HG02798 (cell line): ENCODE data around the gene CRYBA2.
A peak's percentile ranks its signal among the peaks of the same experiment; 100 is the strongest.

ENCODE experiments used
- ATAC-seq: cut with Tn5 transposase; IDR thresholded peaks from one replicate; pipeline ENCODE4 v1.9.1; 2021; ENCODE audit warnings: mild to moderate bottlenecking; ENCODE audit not compliant: unreplicated experiment, poor library complexity

CRYBA2 gene

DNA sequence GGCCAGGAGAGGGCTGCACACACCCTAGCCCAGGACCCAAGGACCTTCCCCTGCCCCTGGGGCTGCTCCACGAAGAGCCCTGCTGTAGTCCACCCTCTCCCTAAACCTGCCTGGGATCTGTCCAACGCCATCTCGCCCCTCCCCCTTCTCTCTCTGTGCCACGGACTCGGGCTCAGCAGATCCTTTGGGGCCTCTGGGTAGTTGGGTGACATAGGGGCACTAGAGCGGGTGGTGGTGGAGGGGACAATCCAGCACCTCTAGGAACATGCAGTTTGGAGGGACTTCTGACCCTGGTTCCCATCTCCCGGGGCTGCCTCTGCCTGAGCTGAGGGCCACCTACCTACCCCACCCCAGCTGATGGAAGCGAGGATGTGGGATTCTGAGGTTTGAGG lies 7.3 kb upstream of the CRYBA2 start:
- no peak for ATAC-seq

DNA sequence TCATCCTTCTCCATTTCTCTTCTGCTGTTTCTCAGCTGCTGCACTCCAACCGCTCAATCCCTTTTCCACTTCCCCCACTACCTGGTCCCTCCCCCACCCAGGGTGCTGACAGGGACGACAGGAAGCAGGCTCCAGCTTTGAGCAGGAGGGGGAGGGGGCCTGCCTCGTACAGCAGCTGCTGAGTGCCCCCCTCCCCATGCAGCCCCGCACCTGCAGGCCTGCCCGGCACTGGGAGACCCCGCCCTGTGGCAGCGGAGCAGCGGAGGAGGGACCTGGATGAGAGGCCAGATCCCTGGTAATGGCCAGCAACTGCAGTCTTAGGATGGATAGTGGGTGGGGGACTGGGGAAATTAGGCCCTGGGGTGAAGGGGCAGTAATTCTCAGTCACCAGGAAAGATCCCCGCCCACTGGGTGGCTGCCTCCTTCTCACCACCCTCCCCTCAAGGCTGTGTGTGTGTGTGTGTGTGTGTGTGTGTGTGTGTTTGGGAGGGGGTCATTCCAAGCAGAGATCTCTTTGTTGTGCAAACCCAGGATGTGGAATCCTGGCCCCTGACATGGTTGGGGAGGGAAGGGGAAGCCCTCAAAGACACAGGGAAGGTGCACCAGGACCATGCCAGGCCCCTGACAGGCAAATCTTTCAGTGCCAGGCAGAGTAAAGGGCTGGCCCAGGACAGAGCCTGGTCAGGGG lies 6.8 kb upstream of the CRYBA2 start:
- no peak for ATAC-seq

DNA sequence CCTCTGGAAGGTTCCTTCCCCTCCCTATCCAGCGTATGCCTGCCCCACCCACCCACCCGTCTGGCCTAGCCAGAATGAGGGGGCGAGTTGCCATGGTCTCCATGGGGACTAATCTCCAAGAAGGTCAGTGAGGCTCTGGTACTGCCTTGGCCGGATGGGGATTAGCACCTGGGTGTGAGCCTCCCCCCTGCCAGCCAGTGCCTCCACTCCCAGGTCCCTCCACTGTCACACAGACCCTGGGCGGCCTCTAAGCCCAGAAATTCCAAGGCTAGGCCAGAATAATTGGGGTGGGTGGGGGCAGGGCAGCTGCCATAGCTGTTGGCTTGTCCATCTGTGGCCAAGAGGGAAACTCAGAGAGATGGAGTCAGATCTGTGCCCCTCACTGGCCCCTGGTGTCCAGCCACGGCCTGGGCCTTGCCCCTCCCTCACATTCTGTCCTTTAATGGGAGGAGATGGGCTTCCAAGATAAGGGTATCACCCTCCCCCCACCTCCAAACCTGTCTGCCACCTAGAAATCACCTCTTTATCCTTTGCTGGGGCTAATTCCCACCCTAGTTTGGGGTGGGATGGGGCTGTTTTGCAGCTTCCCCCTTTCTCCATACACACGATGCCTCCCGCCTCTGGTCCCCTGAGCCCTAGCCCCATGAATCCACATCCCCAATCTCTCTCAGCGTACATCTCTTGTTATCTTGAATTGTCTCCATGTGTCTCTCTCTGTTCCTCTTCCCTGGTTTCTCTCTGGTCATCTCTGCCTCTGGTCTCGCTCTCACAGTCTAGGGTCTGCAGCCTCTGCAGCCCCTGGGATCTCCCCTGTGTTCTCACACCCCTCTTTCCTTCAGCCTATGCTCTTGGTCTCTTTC lies 6.0 kb upstream of the CRYBA2 start:
- no peak for ATAC-seq

DNA sequence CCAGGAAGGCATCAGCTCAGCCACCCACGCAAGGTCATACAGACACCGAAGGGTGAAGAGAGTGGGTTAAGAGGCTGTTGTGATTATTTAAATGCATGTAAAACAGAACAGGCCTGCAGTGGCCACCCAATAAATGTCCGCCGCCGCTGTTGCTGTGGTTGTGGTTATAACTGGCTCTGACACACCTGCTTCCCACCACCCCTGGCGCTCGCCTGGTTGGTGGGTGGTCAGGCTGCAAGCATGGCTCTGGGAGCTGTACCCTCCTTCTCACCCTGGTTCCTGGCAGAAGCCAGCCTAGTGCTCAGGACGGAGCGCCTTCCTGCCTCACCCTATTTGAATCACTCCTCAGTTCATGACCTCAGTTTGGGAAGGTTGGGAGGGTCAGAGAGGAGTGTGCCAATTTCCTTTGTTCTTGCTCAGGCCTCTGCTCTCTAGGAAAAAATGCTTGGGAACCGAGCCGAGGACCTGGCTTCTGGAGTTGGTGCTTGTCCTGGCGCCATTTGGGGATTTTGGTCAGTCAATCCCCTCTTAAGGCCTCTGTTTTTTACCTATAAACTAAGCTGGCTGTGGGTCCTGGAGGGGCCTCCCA lies 5.3 kb upstream of the CRYBA2 start:
- ATAC-seq: no peak

DNA sequence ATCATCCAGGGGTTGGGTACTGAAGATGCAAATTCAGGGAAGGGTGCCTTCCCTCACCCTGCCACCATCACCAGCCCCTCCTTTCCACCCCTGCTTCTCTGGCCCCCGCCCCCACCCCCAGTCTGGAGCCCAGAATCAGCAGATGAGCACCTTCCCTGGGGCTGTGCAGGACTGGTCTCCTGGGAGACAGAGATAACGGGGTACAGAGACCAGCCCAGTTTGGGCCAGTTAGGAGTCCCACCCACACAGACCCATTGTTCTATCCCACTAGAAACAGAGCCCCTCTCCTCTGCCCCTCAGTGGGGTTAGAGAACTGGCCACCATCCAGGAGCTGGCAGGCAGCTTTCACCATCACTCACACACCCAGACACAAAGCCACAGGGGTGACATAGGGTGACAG lies 4.5 kb upstream of the CRYBA2 start:
- no peak for ATAC-seq

DNA sequence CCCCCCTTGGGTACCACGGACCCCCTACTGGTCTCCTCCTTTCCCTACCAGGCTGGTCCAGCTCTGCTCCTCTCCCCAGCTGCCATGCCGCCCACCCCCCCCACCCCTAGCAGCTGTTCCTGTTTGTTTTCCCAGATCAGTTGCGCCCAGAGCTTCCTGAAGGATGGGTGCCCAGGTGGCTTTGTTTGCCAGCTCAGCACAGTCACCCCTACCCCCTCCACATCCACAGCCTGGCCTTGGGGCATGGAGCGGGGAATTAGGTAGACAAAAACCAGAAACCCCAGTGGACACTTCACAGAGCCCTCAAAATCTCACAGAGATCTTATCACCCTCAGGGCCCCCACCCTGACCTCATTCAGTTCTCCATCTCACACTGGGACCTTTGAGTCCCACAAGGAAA lies 3.7 kb upstream of the CRYBA2 start:
- no peak for ATAC-seq

DNA sequence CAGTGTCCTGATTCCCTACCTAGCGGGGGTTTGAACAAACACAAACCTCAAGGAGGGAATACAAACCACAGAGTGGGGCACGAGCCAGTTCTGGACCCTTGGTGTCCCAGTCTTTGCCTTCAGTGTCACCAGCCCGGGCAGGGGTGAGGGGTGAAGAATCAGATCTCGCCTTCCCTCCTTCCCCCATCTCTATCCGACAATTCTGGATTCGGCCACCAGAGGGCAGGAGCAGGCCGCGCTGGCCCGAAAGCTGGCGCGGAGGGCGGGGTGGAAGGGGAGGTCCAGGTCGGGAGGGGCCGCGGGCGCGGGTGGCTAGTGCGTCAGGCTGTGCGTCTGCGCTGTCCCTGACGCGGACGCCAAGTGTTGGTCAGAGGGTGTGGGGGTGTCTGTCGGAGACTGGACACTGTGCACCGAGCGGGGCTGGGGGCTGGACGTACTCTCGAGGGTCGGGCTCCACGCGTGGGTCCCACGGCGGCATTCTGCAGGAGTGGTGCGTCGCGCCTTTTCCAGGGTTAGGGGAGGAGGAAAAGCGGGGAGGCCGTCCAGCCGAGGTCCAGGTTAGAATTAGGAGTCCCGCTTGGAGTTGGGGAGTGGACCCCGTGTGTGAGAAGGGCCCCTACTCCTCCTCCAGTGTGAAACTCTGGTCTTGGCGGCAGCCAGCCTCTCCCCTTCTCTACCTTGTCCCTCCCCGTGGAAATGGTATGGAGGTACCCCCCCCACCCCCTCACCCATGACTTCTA lies 2.9 kb upstream of the CRYBA2 start:
- peak; percentile 59 for ATAC-seq

DNA sequence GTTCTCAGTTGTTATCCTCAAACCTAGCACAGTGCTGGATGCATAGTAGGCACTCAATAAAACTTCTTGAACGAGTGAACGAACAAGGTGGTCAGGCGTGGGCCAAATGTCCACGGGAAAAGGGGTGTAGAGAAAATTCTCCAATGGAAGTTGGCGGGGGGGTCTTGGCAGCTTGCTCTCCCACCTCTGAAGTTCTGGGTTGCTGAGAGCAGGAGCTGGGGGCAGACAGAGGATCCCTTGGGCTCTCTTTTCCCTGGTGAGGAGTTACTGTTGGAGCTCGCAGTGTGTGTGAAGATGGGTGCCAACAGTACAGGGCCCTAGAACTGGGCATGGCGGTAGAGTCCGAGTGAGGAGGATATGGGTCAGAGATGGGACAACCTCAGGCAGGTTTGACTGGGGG lies 2.3 kb upstream of the CRYBA2 start:
- no peak for ATAC-seq

DNA sequence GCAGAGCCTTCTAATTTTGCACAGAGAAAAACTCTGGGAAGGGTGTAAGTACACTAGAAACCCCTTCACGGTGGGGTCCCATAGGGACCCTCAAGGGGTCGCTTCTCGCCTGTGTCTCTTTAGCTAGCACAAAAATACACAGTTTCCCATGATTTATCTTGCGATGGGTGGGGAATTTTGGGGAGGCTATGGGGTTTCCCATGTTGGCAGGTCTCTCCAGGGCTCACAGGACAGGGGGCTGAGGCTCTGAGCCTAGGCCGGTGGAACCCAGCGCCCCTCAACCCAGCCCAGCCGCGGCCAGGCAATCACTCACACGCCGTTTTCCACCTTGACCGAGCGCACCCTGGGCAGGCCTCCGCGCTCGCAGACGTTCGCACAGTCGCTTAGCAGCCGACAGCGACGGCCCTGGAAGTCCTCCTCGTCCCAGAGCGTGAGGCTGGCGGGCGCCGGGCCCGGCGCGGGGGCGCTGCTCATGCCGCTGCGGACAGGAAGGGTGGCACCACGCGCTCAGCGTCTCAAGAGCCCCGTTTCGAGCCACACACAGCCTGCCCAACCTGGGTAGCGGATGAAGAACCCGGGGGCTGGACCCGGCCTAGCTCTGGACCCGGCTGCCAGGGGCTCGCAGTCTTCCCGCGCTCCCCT lies 398 bp downstream of the CRYBA2 start:
- ATAC-seq: no peak

DNA sequence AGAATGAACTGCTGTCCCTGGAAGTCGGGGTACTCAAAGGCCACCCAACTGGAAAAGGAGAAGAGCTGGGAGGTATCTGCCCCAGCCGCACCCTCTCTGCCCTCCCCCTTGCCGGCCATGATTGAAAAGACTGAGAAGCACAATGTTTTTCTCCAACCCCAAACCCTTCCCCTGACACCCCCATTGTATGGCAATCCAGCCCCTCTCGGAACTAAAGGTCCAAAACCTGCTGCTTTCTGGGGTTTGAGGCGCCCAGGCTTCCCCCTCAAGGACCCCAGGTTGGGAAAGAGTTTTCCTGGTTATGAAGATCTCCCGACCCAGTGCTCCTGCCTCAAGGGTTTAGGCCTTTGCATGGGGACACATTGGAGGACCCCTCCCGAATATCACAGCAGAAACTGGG lies 1.0 kb downstream of the CRYBA2 start:
- no peak for ATAC-seq

DNA sequence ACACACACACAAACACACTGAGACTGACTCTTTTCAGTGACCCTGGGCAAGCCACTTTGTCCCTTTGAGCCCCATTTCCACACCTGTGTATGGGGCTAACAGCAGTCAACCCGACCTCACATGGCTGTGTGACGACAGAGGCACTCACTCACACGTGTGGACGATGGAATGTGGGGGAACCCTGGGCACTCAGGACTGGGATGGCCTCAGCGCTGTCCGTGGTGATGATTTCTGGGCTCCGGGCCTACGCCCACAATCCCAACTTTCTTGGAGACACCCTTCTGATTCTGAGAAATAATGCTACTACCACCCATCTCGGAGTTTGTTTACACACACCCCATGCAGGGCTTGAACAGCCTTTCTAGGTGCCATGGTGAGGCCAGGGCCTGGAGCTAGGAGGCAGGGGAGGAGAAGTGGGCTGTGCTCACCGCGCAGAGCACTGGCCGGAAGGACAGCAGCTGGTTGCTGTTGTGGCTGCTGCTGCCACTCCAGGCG lies 1.5 kb downstream of the CRYBA2 start:
- no peak for ATAC-seq

DNA sequence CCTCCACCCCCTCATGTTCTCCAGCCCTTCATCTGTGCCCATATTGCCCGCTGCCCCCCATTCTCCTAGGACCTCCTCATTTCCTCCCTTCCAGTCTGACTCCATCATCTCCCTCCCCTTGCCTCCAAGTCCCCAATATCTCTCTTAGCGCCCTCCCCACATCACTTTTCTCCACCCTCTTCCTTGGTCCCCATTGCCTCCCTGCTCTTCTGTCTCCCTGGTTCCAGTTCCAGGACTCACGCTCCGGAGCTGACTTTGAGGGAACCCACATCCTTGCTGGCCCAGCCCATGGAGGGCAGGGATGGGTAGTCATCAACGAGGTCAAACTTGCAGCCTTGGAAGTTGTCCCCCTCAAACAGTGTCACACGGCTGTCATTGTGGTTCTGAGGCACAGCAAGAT lies 2.6 kb downstream of the CRYBA2 start:
- ATAC-seq: no peak

DNA sequence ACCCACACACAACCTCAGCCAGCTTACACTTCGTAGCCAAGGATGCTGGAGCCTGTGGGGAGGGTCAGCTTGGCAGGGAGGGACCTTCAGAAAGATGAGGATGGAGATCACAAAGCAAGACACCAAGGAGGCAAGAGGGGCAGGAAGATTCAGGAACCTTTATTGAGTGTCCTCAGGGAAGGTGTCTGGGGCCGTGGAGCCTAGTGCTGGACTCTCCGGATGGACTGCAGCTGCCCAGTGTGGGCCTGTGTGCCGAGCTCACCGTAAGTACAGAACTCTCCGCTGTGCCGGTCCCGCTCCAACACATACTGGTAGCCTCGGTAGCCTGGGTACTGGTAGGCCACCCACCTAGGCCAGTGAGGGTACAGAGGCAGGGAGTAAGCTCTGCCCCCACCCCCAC lies 3.2 kb downstream of the CRYBA2 start:
- ATAC-seq: no peak

DNA sequence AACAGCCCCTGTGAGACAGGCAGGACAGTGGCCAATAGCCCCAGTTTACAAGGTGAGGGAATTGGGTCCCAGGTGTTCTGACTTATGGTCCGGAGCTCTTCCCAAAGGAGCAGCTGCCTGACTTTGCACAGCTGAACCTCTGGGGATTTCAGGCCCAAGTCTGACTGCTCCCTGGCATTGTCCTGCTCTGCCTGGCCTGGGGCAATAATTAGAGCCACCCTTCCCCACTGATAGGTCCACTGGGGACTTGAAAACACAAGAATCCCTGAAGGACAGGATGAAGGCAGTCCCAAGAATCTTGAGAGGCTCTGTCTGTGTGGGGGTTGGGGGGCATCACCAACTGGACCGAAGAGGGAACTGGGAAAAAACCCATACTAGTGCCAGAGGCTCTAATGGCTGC lies 4.6 kb downstream of the CRYBA2 start:
- no peak for ATAC-seq

DNA sequence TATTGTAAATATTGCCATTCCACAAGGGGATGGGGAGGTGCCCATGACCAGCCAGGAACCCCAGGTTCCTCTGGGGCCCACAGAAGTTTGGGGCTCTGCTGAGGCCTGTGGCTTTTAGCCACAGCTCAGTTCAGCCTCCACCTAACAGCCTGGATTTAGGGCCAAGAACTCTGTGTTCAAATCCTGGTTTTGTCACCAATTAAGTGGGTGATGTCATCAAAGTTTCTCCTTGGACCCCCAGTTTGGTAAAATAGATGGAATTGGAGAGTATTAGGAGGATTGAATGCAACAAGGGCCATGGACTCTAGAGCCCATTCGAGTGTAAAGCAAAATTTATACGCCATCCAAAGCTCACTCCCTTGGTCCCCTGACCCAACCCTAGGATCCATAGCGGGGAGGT lies 5.1 kb downstream of the CRYBA2 start:
- ATAC-seq: no peak

DNA sequence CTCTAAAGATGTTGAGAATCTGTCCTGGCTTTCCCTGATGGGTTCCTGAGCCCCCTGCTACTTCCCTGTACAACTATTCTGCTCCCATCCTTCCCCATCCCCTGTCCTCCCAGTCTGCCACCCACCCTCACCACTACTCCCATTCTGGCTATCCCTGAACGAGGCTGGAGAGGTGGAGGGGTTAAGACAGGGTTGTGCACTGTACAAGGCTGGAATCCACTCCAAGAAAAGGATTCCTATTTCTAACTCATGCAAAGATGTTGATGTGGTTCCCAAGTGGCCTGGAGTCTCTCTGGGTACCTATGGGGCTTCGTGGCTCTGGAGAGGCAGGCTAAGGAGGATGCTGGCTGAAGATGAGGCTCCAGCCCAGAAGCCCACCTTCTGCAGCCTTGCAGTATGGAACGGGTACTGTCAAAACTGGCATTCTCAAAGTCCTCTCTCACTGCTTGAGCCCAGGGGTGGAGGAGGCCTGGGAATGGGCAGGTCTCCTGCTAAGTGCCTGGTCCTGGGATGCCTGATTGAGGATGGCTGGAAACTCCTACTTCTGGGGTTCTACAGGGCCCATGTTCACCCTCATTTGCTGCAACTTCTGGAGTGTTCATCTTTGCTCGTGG lies 7.0 kb downstream of the CRYBA2 start:
- ATAC-seq: no peak

DNA sequence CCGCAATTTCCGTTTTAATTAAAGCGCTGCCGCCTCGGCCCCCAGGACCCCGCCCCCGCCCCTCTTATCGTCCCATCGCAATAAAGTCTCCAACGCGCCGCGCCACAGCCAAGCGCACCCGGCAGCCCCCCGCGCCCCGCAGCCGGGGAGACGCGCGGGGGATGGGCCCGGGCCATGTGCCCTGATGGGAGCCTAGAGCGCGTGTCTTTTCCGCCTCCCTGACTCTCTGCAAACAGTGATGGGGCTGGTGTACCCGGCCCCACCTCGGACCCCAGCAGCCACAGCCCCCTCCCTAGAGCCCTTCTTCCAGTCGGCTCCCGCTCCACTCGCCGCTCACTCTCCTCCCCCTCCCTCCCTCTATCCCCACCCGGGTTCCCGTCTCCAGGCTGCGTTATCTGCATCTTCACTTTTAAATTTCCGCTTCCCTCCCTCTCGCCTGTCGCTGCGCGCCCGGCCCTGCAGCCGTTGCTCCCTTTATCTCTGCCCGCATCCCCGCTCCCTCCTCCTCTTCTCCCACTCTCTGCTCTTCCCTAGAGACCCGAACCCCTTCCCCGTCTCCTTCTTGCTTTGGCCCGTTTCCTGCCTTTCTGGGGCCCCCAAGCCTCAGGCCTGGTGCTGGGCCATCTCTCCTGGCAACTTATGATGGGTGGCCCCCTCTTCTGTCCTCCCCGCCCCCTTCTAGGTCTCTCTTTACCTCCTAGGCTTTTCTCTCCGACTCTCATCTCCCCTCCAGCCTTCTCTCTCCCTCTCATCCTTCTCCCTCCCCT lies 7.7 kb downstream of the CRYBA2 start:
- no peak for ATAC-seq

DNA sequence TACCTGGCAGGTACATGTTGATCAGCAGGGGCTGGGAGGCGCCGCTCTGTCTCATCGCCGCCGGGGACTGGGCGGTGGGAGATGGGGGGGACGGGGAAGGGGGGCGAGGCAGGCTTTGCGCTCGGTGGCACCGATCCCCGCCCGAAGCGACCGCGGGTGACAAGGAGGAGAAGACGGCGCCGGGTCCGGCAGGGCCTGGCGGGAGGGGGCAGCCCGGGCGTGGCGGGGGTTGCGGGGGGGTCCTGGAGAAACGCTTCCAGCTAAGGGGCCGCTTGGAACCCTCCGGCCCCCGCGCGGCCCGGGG lies 8.2 kb downstream of the CRYBA2 start, which contains the start of gene FEV:
Gene FEV (minus strand): TSS at position 164 of the 304 bp plus-strand sequence. CDS start 109 bp downstream, at position 55.
- no peak for ATAC-seq
